Measurements from ENCODE around the gene SPTBN4. TPM values are rescaled to one million over a fixed set of nuclear protein-coding genes. Genes with fewer than 3 reads are reported as not detected.

The SPTBN4 gene
- total RNA-seq, 4 donors from 2014 or later: 4.7 to 9.4 (median 5.9) TPM

DNA sequence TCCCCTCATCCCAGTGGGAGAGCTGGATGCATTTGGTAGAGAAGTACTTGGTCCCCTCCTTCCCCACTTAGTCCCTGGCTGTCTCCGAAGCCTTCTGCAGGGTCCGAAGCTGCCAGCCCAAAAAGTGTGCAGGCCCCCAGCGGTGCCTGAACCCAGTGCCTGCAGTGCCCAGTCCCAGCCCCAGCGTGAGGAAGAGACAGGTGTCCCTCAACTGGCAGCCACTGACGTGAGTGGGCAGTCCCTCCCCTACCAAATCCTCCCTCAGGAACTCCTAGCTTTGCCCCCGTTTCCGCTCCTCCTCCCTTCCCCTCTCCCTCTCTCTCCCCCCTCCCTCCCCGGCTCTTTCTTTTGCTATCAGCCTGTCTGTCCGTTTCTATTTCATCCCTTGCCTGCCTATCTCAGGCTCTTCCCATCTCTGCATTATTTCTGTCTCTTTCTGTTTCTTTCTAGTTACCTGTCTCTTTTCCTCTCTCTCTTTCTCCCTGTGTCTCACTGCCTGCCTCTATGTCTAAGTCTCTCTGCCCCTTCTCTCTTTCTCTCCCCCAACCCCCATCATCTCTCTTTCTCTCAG lies 132.6 kb downstream of the SPTBN4 start:
- no peaks in the 10 kb centered on the region for H3K36me3 ChIP-seq
- H3K27me3 ChIP-seq: peaks cover 66% of the 10 kb centered on the region
- TF ChIP-seq EP300 (IDR thresholded peaks at IDR 0.05) (no peak), POLR2AphosphoS5 (IDR thresholded peaks at IDR 0.05) (no peak), POLR2A (IDR thresholded peaks at IDR 0.05) (no peak), CTCF (IDR thresholded peaks at IDR 0.05) (no peak)
- 9 to 14% methylated on average over 4 to 7 of the region's 9 CpGs for WGBS, 2 donors (ENCODE audit: low coverage in 1 of 2)
- peak overlapping the region in 3 of 4 donors; percentile 85 to 87 (median 87) for H3K27ac ChIP-seq
- H3K9me3 ChIP-seq: no peaks in the 10 kb centered on the region
- no peak for ATAC-seq
- peak overlapping the region in 1 of 2 donors; percentile 71 for H3K4me3 ChIP-seq
- H3K4me1 ChIP-seq: peaks cover 0 to 85% (median 58%) of the 10 kb centered on the region in 3 donors

DNA sequence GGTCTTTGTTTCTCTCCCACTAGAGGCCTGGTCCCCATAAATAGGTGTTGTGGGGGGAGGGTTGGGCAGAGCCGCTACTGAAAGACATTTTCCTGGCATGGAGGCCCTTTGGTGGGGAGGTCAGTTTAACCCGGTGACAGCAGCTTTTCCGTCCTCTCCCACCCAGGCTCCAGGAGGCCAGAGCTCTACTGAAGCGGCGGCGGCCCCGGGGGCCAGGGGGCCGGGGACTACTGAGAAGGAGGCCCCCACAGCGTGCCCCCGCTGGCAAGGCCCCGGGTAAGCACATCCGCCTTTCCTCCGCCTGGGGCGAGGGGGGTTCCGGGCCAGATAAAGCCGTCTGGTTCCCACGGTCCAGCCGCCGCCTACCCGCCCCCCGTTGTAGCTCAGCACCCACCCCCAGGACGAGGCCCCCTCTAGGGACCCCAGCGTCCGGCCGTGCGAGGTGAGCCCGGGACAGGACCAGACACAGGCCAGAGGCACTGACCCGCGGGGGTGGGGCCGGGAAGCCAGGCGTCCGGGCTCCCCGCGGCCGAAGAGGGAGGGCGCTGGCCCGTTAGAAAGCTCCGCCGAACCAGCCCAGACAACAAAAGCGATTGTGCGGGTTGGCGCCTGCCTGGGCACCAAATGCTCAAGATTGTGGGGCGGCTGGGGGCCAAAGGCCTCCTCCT lies 133.2 kb downstream of the SPTBN4 start:
- peak overlapping the region in 1 of 2 donors; percentile 71 for H3K4me3 ChIP-seq

GRCh38 chr19:40600570-40601133 lies 133.9 kb downstream of the SPTBN4 start:
- ATAC-seq: no peak
- peaks cover 54% of the 10 kb centered on the region for H3K27me3 ChIP-seq
- H3K4me1 ChIP-seq: peaks cover 0 to 92% (median 70%) of the 10 kb centered on the region in 3 donors
- peak overlapping the region; percentile 8 to 71 for H3K4me3 ChIP-seq
- WGBS, 2 donors (ENCODE audit: low coverage in 1 of 2): 7 to 18% methylated on average over 3 to 8 of the region's 13 CpGs
- peak overlapping the region; percentile 5 to 87 (median 86) for H3K27ac ChIP-seq
- TF ChIP-seq POLR2A (IDR thresholded peaks at IDR 0.05) (no peak), EP300 (IDR thresholded peaks at IDR 0.05) (no peak), CTCF (IDR thresholded peaks at IDR 0.05) (no peak), POLR2AphosphoS5 (IDR thresholded peaks at IDR 0.05) (no peak)
- no peaks in the 10 kb centered on the region for H3K36me3 ChIP-seq
- no peaks in the 10 kb centered on the region for H3K9me3 ChIP-seq

More for the DNA sequence above, 133.2 kb downstream of the SPTBN4 start:
- TF ChIP-seq CTCF (IDR thresholded peaks at IDR 0.05) (peak in 1 of 4 experiments; percentile 11), POLR2AphosphoS5 (IDR thresholded peaks at IDR 0.05) (no peak)
- no peaks in the 10 kb centered on the region for H3K9me3 ChIP-seq
- H3K27me3 ChIP-seq: peaks cover 60% of the 10 kb centered on the region
- WGBS, 2 donors (ENCODE audit: low coverage in 1 of 2): 0% methylated on average over 1 of the region's 43 CpGs; no CpG with 5 or more reads in 1 of the 2 donors
- peak overlapping the region; percentile 29 to 87 (median 86) for H3K27ac ChIP-seq
- no peak for ATAC-seq
- peaks cover 0 to 86% (median 64%) of the 10 kb centered on the region in 3 donors for H3K4me1 ChIP-seq
- H3K36me3 ChIP-seq: no peaks in the 10 kb centered on the region

- Histone ChIP-seq H3K27ac (peak within 1 kb of the TSS; percentile 50 to 87 (median 86)), H3K9me3 (no peaks in the 10 kb centered on the region), H3K4me3 (peak within 1 kb of the TSS; percentile 56 to 71), H3K27me3 (peaks cover 48% of the 10 kb centered on the region), H3K36me3 (no peaks in the 10 kb centered on the region), H3K4me1 (peaks cover 0 to 99% (median 77%) of the 10 kb centered on the region in 3 donors)
- WGBS, 2 donors (ENCODE audit: low coverage in 1 of 2): 0% methylated on average over 4 of the region's 82 CpGs; no CpG with 5 or more reads in 1 of the 2 donors
- ATAC-seq: no peak
- TF ChIP-seq POLR2A (IDR thresholded peaks at IDR 0.05): peak; percentile 52
- TF ChIP-seq POLR2AphosphoS5 (IDR thresholded peaks at IDR 0.05): peak; percentile 6
- TF ChIP-seq CTCF (IDR thresholded peaks at IDR 0.05): peak in 2 of 4 experiments; percentile 18 to 28
- no peak for TF ChIP-seq EP300 (IDR thresholded peaks at IDR 0.05)
Measured at GRCh38 chr19:40601134-40601974, 134.6 kb downstream of the SPTBN4 start, which contains the start of gene LTBP4. LTBP4 (plus strand) TSS chr19:40601369; CDS start chr19:40601388, 19 bp downstream.

Data from gastroesophageal sphincter (tissue), 4 donors.